GM18951 (cell line): Measurements from ENCODE around the gene NR2F2.

ENCODE experiments used
- POLR2A ChIP-seq: IDR thresholded peaks from 4 replicates; pipeline ENCODE4 v1.6.1; 2011; ENCODE audit warnings: mild to moderate bottlenecking; ENCODE audit not compliant: insufficient read length, insufficient read depth; ENCODE audit errors: extremely low read depth
- in situ Hi-C: fragments of 300-500 bp; cut with MboI; formaldehyde crosslinking; loops from one replicate; pipeline ENCODE4 v1.12.0; 2022; ENCODE audit warnings: low sequenced_read_pairs, mixed read lengths, inconsistent platforms; ENCODE audit not compliant: unreplicated experiment

Gene NR2F2

GRCh38 chr15:96331945-96332636 lies 1.6 kb downstream of the NR2F2 start:
- no peak for TF ChIP-seq POLR2A
- in situ Hi-C loops = loop anchor here (25.0 kb wide), 2 partner anchors 295 to 1070 kb away; no protein-coding TSS in a partner anchor

GRCh38 chr15:96332637-96333121 lies 2.2 kb downstream of the NR2F2 start:
- in situ Hi-C loops = loop anchor here (25.0 kb wide), 2 partner anchors 295 to 1070 kb away; no protein-coding TSS in a partner anchor

DNA sequence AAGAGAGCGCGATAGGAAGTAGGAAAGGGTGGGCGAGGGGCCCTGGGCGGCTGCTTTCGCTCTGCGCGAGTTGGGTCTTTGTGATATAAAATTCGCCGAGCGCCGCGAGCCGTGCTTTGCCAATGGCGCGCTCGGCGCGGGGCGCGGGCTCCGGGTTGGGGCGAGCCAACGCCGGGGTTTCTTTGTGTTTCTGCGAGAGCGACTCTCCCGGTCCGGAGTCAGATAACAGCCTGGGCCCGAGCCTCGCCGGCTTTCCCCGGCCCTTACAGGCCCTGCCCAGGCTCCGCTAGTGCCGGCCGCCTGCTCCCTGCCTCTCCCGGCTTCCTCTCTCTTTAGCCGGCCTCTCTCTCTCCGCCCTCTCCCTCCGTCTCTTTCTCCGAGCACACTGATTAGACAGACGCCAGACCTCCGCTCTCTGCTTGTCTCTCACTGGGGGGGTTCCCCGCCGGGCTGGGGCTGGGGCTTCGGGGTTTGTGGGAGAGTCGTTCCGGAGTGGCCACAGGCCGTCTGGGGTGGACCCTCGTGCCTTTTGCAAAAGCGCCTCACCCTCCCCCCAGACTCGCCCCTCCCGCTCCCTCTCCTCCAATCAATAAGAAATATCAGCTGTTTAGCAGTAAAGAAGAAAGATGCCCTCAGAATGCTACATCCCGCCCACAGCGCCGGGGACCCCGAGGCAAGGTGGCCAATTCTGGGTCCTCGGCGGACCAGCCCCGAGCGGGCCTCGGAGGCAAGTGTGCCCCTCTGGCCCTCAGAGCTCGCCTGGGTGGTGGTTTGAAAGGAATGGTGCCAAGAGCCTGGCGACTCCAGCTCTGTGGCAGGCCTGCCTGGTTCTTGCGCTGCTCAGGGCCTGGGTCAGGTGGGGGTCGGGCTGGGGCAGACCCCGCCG lies 2.9 kb downstream of the NR2F2 start:
- no peak for TF ChIP-seq POLR2A
- in situ Hi-C loops = loop anchor here (25.0 kb wide), 2 partner anchors 296 to 1071 kb away; no protein-coding TSS in a partner anchor

More at GRCh38 chr15:96332637-96333121, 2.2 kb downstream of the NR2F2 start:
- no peak for TF ChIP-seq POLR2A

GRCh38 chr15:96334017-96334704 lies 3.7 kb downstream of the NR2F2 start:
- in situ Hi-C loops = loop anchor here (25.0 kb wide), 2 partner anchors 297 to 1072 kb away; no protein-coding TSS in a partner anchor
- TF ChIP-seq POLR2A = no peak

- in situ Hi-C loops = loop anchor here (25.0 kb wide), 2 partner anchors 298 to 1073 kb away; no protein-coding TSS in a partner anchor
- TF ChIP-seq POLR2A = no peak
These were observed 4.4 kb downstream of the NR2F2 start for GRCh38 chr15:96334705-96335410.

GRCh38 chr15:96335411-96336024 lies 5.0 kb downstream of the NR2F2 start:
- in situ Hi-C loops = loop anchor here (25.0 kb wide), 2 partner anchors 298 to 1073 kb away; no protein-coding TSS in a partner anchor
- no peak for TF ChIP-seq POLR2A

GRCh38 chr15:96336108-96336595 lies 5.7 kb downstream of the NR2F2 start:
- in situ Hi-C loops = loop anchor here (25.0 kb wide), 2 partner anchors 299 to 1074 kb away; no protein-coding TSS in a partner anchor
- no peak for TF ChIP-seq POLR2A

DNA sequence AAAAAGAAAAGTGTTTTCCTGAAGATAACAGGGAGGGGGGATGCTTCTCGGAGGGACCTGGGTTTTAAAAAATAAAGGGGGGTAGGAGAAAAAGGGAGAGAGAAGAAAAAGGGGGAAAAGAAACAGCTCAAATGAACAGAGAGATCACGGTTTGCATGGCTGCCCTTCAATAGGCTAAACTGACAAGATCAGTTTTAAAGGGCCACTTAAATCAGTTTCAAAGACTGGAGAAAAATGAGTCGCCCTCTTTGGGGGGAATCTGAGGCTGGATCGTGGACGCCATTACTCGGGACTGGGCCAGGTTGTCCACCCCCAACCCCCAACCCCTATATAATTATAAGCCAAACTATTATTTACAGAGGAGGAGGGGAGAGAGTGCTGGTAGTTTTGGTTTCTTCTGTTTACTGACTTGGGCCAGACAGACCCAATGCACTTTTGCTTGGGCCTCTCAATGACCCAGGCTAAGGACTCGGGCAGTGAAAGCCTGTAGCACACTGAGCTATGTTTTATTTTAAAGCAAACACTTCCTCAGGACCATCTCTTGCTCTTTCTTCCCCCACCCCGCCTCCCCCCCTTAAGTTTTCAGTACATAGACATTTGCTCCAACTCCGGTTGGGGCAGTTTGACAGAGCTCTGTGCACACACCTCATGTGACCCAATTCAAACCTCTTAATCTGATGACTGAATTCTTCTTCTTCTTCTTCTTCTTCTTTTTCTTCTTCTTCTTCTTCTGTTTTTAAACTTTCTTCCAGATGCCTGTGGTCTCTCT lies 6.3 kb downstream of the NR2F2 start:
- TF ChIP-seq POLR2A = no peak
- in situ Hi-C loops = loop anchor here (25.0 kb wide), 2 partner anchors 299 to 1074 kb away; no protein-coding TSS in a partner anchor

DNA sequence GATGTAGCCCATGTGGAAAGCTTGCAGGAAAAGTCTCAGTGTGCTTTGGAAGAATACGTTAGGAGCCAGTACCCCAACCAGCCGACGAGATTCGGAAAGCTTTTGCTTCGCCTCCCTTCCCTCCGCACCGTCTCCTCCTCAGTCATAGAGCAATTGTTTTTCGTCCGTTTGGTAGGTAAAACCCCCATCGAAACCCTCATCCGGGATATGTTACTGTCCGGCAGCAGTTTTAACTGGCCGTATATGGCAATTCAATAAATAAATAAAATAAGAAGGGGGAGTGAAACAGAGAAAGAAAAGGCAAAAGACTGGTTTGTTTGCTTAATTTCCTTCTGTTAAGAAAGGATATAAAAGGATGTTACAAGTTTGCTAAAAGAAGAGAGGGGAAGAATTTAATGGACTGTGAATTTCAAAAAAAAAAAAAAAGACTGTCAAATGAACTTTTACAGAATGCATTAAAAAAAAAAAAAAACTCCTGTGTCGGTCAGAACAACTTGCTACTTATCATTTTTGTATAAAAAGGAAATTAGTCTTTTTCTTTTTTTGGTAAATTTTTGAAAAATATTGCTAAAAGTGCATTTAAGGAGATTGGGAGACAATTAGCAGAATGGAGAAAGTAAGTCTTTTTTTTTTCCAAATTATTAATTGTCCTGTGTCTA lies 7.0 kb downstream of the NR2F2 start:
- TF ChIP-seq POLR2A = no peak
- in situ Hi-C loops = loop anchor here (25.0 kb wide), 2 partner anchors 300 to 1075 kb away; no protein-coding TSS in a partner anchor

- in situ Hi-C loops = loop anchor here (25.0 kb wide), 2 partner anchors 301 to 1076 kb away; no protein-coding TSS in a partner anchor
- TF ChIP-seq POLR2A = no peak
These were observed 7.7 kb downstream of the NR2F2 start for GRCh38 chr15:96338074-96338765.
